HG02623 (cell line): ENCODE measurements around the gene NPDC1.

Experiments used
- ATAC-seq: cut with Tn5 transposase; IDR thresholded peaks from one replicate; pipeline ENCODE4 v1.9.1; 2021; ENCODE audit warnings: moderate library complexity; ENCODE audit not compliant: unreplicated experiment

The NPDC1 gene

DNA sequence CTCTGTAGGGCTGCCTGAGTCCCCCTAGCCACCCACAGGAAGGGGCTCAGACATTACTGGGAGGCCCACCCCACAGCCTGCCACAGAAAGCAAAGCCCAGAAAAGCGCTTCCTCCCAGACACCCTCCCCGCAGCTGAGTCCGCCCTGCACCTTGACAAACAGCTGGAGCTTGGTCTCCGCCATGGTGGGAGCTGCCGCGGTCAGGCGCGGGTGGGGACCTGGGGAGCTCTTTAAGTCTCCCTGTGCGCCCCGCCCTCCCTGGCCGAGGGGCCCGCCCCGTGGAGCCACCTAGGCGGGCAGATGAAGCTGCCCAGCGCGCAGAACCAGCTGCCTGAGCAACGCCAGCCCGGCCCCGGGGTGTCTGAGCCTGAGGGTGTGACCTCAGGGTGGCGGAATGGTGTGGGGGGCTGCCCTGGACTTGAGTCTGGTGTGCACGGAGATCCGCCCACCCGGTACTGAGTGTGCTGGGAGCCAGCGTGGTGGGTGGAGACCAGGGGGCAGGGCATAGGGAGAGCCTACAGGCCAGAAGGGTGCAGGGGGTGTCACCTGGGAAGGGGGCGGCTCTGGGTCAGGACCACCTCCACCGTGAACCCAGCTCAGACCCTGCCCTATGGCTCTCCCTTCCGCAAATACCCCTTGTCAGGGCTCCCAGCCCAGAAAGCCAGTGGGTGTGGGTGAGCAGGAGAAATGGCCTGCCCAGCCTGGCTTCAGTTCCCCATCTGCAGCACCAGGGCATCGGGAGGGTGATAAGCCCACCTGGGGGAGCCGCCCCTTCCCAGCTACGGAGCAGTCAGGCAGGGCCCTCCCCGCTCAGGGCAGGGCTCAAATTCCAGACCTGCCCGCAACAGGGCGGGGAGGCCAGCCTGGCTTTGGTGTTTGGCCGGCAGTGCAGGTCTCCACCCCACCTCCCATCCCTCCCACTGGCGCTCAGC is 49.4 kb downstream of the NPDC1 start, which contains the start of gene CLIC3:
TSS of gene CLIC3 (minus strand) at position 208 of the 932 bp plus-strand sequence. CDS start at position 183, 25 bp downstream.
- ATAC-seq = no peak

DNA sequence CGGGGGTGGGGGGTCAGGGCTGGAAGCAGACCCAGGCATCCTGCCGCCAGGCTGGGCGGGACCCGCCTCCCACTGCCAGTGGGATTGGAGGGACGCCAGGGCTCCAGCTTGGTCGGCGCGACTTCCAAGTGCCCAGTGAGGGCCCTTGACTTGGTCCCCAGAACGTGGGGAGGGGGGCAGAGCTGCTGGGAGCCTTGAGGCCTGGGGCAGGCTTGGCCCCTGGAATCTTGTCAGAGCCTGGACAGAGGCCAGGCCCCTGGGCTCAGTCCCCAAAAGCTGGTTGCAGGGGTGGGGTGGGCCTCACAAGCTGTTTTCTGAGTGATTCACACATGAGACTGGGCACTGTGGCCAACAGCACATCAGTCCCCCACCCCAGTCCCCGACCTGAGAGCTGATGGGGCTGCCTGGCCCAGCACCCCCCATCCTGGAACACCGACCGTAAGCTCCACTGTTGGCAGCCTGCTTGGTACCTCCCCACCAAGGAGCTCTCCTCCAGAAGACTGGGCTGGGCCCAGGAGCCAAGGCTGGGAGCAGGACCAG is 50.1 kb downstream of the NPDC1 start:
- ATAC-seq = no peak

DNA sequence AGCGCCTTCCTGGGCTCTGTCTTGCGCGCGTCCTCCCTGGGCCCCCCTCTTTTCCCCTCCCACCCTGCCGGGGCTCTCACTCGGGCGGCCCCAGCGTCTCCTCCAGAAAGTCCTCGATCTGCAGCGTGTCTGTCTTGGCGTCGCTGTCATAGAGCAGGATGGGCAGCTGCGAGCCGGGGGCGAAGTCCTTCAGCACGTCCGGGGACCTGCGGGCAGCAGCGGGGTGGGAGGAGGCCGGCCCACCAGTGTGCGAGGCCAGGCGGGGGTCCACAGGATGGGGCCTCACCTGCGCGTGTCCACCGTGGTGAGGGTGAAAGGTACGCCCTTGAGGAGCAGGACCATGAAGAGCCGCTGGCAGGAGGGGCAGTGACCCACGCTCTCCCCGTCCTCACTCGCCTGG is 50.6 kb downstream of the NPDC1 start:
- ATAC-seq = no peak

DNA sequence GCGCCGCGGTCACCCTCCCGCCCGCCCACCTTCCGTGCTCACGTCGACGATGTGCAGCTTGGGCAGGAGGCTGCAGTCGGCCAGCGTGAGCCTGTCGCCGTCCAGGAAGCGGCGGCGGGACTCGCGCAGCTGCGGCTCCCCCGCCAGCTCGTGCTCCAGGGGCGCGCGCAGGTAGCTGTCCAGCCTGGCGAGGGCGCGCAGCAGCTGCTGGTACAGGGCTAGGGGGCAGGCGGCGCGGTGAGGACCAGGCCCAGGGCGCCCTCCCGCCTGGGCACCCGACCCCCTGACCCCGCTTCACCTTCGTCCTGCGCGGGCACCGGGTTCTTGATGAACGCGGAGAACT is 51.1 kb downstream of the NPDC1 start:
- no peak for ATAC-seq

DNA sequence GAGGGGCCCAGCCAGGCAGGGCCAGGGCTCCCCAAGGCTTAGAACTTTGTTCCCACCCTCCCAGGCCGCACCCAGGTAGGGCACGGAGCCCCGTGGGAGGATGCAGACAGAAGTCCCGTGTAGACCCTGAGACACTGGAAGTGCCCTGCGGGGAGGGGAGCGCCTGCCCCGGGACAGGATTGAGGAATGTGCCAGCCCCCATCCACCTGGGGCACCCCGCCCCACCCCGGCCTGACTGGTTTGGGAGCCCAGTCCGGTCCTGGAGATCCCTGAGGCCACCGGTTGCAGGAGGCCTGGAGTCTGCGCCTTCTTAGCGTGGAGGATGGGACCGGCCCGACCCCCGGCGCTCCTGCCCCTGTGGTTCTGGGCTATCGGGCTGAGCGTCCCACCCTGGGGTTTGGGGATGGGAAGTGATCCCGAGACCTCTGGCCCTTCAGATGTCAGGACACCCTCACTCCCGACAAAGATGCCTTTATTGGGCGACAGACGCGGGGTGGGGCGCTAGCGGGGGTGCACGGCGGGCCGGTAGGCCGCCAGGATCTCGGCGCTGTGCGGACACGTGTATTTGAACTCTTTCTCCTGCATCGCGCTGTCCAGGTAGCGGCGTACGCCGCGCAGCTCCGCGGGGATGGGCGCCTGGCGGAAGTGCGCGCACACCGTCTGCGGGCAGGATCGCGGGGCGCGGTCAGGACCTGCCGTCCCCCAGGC is 51.6 kb downstream of the NPDC1 start:
- ATAC-seq = no peak

DNA sequence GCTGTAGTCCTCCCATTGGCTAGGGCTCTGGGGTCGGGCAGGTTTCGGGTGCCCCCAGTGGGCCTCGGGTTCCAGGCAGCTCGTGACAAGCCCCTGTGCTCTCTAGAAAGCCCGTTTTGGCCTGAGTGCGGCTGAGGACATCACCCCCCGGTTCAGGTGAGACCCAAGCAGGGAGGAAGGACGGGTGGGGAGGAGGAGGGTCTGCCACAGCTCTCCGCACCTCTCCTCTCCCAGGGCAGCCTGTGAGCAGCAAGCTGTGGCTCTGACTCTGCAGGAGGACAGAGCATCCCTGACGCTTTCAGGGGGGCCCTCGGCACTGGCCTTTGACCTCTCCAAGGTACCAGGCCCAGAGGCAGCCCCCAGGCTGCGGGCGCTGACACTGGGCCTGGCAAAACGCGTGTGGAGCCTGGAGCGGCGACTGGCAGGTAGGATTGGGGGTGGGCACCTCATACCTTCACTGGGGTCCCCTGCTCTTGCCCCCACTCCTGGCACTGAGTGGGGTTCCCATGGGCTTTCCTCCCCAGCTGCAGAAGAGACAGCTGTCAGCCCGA is 53.1 kb downstream of the NPDC1 start:
- no peak for ATAC-seq

DNA sequence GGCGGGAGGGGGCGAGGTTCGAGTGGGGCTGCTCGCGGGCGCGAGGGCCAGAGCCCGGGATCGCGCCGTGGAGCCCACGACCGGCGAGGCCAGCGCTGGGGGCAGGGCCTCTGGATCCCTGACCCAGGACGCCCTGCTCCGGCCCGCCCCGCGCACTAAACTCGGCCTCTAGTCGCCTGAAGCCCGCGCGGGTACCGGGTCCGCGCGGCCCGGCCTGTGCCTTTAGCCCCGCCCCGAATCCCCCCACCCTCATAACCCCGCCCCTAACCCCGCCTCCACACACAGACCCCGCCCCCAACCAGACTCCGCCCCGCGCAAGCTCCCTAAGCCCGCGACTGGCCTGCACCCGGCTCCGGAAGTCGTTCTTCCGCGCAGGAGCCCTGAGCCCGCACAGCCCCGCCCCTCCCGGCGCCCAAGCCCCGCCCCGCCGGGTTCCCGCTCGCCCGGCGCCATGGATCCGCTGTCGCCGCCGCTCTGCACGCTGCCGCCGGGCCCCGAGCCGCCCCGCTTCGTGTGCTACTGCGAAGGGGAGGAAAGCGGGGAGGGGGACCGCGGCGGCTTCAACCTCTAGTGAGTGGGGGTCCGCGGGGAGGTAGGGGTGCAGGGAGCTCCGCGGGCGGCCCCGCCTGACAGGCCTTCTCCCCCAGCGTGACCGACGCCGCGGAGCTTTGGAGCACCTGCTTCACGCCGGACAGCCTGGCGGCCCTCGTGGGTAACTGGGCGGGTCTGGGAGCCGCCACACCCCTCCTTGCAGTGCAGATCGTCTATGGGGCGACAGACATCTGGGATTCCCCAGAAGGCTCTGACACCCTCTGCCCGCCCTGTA is 53.8 kb downstream of the NPDC1 start, which contains the start of gene PAXX:
TSS of gene PAXX (plus strand) at position 430 of the 826 bp plus-strand sequence. CDS start at position 452, 22 bp downstream.
- ATAC-seq = peak; percentile 67

DNA sequence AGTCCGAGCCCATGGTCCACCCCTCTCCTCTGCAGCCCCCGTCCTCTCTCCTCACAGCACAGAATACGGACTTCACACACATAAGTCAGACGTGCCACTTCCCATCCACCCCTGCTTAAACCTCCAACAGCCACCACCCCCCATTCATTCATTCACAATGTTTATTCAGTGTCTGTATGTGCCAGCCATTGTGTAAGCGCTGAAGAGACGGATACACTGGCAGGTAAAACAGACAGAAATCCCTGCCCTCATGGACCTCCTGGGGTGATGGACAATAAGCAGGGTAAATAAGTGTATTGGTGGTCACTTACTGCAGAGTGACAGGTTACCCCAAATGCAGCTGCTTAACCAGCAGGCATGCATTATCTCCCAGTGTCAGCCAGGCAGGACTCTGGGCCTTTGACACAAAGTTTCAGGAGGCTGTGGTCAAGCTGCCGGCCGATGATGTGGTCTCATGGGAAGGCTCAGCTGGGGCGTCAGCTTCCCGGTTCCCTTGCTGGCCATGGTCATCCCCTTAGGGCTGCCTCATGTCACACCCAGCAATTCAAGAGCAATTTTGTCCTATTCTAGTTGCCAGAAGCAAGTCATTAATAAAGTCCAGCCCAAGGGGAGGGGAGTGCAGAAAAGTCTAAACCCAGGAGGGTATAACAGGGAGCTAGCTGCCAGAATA is 55.6 kb downstream of the NPDC1 start:
- no peak for ATAC-seq
